HuH-7 (cell line): ENCODE data around the gene COMMD2.
A peak's percentile ranks its signal among the peaks of the same experiment; 100 is the strongest.

ENCODE experiments used
- DNase-seq: peaks from one replicate; pipeline ENCODE4 v3.0.0; 2011; ENCODE audit warnings: low spot score

COMMD2 gene

GRCh38 chr3:149763565-149764195 lies 11.4 kb upstream of the COMMD2 start:
- DNase-seq: no peak

- no peak for DNase-seq
Observed at GRCh38 chr3:149753717-149754116, 1.4 kb upstream of the COMMD2 start.

- DNase-seq: no peak
Observed at GRCh38 chr3:149752788-149753136, 473 bp upstream of the COMMD2 start.

GRCh38 chr3:149751551-149751950 lies 738 bp downstream of the COMMD2 start:
- DNase-seq: no peak

GRCh38 chr3:149744606-149745005 lies 7.7 kb downstream of the COMMD2 start:
- DNase-seq: no peak

- DNase-seq: no peak
Observed at GRCh38 chr3:149744151-149744550, 8.1 kb downstream of the COMMD2 start.

GRCh38 chr3:149739396-149739795 lies 12.9 kb downstream of the COMMD2 start:
- no peak for DNase-seq

DNA sequence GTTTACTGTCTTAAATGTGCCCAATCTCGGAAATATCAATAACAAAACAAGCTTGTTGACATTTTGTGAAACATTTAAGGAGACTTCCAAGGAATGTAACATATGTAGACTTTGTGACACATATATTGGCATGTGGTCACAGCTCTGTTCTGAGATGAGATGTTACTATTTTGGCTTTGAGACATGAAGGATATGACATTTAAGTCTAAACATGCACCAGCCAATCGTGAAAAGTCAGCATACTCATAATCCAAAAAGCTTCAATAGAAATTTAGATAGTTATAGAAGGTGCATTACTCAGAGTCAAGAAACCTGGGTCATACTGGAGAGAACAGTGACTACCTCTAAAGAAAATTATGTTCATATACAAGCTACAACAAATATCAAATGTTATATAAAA lies 13.4 kb downstream of the COMMD2 start:
- no peak for DNase-seq

DNA sequence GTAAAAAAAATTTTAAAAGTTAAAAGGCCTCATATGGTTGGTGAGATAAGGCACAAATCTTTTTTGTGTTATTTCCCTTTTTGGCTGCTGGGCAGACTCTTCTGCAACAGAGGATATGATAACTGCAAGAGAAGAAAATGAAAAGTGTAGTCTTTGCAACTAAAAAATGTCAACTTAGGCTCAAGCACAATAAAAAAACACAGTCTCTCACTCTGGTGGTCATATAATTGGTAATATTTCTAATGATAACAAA lies 15.4 kb downstream of the COMMD2 start:
- DNase-seq: no peak

DNA sequence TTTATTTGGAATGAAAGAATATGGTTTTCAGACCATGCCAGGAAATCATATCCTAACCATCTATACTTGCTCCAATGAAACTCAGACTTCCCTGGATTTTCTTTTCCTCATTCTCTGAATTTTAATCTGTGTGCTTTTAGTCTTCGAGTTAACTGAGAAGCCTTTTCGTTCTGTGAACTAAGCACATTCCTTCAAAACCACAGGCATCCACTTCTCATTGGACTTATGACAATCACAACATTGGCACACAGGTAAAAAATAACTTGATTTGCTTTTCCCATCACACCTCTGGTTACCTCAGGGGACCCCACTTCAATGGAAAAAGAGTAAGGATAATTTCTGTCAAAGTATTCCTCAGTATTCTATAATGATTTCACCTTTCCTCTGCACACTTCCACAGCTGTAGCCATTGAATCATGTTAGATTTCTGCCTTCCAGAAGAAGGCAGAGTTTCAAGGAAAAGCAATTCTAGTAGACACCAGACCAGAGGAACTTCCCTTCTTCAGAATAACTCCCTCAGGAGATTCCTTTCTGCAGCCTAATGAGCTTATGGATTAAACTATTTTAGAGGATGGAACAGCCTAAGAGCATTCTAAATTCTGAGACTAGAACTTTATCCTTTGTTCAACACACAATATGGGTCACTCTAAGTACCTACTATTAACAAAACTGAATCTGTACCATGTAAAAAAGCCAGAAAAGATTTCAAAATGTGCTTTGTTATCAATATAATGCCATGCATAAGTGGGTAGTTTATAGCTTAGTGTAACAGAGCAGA lies 15.9 kb downstream of the COMMD2 start:
- DNase-seq: no peak

DNA sequence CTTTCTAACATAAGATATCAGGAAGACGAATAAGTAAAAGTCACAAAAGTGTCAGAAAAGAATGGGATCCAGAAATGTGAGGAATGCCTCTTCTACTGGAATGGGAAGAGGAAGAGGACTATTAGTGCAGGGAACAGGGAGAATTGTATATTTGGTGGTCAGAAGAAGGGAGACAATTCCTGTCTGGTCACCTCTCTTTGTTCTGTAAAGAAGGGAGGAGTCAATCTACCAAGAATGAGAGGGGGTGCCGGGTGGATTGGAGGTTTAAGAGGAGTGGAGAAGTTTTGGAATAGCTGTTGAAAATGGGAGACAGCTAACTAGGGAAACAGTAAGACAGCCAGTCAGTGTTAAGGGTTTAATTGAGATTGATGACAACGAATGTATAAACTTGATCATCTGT lies 20.1 kb downstream of the COMMD2 start:
- no peak for DNase-seq

DNA sequence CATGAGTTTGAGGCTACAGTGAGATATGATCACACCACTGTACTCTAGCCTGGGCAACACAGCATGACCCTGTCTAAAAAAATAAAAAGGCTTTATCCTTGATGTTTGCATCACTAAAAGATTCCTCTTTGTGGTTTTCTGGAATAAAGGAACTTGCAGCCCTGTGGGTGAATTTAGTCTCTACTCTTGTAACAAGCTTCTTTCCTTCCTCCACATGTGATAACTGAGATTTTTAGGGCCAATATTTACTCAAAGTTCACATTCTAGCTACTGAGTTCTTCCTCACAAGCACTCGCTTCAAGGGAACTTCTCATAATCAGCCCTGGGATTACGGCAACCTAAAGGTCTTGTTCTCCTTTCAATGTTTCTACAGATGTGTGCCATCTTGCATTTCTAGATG lies 24.6 kb downstream of the COMMD2 start:
- no peak for DNase-seq

- no peak for DNase-seq
Observed at GRCh38 chr3:149726716-149727407, 25.4 kb downstream of the COMMD2 start.

DNA sequence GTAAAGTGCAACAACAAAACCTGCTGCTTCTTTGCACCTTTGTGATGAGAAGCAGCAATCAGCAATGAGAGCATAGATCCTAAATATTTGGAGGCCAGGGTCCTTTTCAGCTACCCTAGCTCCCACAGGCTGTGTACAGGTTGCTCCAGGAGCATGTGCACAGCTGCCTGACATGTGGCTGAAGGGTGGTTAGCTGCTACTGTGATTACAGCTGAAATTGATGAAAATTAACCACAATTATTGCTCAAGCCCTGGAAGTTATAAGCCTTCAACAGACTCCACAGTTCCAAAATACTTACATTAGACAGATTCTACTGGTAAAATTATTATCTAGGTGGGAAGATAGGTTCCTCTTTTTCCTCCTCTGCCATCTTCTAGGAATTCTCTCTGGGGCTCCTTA lies 28.5 kb downstream of the COMMD2 start:
- no peak for DNase-seq

DNA sequence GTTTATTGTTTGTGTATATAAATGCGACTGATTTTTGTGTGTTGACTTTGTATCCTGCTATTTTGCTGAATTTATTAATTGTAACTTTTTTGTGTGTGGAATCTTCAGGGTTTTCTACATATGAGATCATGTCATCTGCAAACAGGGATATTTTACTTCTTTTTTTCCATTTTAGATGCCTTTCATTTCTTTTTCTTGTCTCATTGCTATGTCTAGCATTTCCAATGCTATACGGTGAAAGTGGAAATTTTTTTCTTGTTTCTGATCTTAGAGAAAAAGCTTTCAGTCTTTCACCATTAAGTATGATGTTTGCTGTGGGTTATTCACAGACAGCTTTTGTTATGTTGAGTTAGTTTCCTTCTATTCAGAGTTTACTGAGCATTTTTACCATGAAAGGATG lies 31.4 kb downstream of the COMMD2 start:
- DNase-seq: no peak

GRCh38 chr3:149717391-149718056 lies 34.8 kb downstream of the COMMD2 start:
- peak; percentile 35 for DNase-seq

GRCh38 chr3:149716984-149717383 lies 35.3 kb downstream of the COMMD2 start:
- DNase-seq: no peak

GRCh38 chr3:149715247-149715646 lies 37.0 kb downstream of the COMMD2 start:
- no peak for DNase-seq

DNA sequence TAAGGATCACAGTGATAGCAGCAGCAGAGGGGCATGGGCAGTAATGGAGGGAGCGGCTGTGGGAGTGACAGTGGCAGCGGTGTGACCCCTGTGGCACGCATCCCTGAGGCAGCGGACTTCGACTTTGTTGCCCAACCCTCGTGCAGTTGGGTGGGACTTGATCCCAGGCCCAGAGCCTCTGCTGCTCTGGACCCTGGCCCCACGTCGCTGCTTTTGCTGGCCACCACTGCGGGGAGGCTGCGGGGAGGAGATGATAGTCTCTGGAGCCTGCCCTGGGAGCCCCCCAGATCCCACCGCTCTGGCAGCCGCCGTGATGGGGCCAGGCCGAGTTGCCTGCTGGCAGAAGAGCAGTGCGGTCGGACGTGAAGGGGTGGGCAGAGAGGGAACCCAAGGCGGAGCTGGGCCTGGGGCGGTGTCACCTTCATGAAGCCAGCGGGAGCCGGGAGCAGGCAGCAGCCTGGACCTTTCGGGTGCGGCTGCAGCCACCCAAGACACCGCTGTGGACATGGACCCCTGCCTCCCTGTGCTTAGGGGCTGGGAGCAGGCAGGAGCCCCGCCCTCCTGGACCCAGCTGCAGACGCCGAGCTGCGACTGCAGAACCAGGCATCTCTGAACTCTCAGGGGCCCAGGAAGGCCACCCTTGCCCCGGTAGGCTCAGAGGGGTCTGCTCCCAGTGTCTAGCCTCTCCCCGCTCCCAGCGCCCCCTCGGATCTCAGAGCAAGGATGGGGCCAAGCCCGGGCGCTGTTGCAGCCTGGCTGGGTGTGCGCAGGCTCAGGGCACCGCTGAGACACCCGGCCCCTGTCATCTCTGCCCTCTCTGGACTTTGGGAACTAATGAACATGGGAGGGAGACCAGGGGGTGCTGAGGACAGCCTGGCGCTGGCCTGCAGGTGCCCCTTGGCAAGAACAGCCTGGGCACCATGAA lies 38.3 kb downstream of the COMMD2 start:
- no peak for DNase-seq

DNA sequence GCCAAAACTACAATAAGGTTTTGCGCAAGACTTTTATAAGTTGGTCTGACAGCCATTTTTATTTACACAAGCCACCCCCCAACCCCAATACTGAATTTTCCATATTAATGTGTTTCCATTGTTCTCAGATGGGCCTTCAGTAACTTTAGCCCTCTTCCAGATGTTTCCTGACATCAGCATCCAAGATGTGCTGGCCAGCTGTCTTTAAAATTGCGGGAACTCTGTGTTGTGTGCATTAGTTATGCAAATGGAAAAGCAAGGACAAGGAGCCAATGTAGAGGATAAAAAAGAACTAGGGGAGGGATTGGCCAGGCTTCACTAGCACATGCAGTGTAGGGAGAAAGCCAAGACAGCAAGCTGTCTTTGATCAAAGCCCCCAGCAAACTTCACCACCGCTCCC lies 45.4 kb downstream of the COMMD2 start:
- DNase-seq: no peak

- DNase-seq: no peak
Observed at GRCh38 chr3:149705416-149705815, 46.9 kb downstream of the COMMD2 start.

DNA sequence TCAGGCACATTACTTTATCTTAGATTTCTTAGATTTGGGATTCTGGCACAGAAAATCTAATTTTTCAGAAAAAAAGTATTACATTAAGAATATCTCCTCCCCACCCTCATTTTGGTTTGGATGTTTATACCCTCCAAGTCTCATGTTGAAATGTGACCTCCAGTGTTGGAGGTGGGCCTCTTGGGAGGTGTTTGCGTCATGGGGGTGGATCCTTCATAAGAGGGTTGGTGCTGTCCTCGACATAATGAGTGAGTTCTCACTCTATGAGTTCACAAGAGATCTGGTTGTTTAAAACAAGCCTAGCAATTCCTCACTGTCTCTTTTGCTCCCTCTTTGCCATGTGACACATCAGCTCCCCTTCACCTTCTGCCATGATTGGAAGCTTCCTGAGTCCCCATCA lies 48.8 kb downstream of the COMMD2 start:
- no peak for DNase-seq
